ENCODE results near the gene KCNIP1.

- TF ChIP-seq CTCF (IDR thresholded peaks at IDR 0.05) (no peak), POLR2A (IDR thresholded peaks at IDR 0.05) (no peak)
Observed at GRCh38 chr5:170523830-170524229, 20.0 kb downstream of the KCNIP1 start.
